Upper lobe of left lung (tissue), 6 donors: Measurements from ENCODE around the gene WASHC3. TPM values are rescaled to one million over a fixed set of nuclear protein-coding genes. Genes with fewer than 3 reads are reported as not detected.
A peak's percentile ranks its signal among the peaks of the same experiment; 100 is the strongest.

Experiments used
- ATAC-seq, 2 donors: fragments of 200-7000 bp; cut with Tn5 transposase; one replicate each; pipeline ENCODE4 v1.9.1; 2022; ENCODE audit warnings: mild to moderate bottlenecking in 2 of 2, moderate library complexity in 2 of 2; ENCODE audit not compliant: low FRiP score in 2 of 2
- DNase-seq, 2 donors: peaks; one replicate each; pipeline ENCODE4 v3.0.0-alpha.2; 2019 to 2020
- H3K27ac ChIP-seq, 4 donors: fragments of 200-600 bp; sonication (generic); one replicate each; pipeline ENCODE4 v1.5.1; 2016 to 2019
- H3K27me3 ChIP-seq, 4 donors: fragments of 200-600 bp; sonication (generic); one replicate each; pipeline ENCODE4 v1.5.1; 2017 to 2019
- H3K36me3 ChIP-seq, 4 donors: fragments of 200-600 bp; sonication (generic); one replicate each; pipeline ENCODE4 v1.5.1; 2016 to 2019
- H3K4me1 ChIP-seq, 4 donors: fragments of 200-600 bp; sonication (generic); one replicate each; pipeline ENCODE4 v1.5.1; 2018 to 2019
- H3K4me3 ChIP-seq, 4 donors: fragments of 200-600 bp; sonication (generic); one replicate each; pipeline ENCODE4 v1.5.1; 2017 to 2019; ENCODE audit warnings: mild to moderate bottlenecking in 2 of 4, moderate library complexity in 1 of 4
- H3K9me3 ChIP-seq, 4 donors: fragments of 200-600 bp; sonication (generic); one replicate each; pipeline ENCODE4 v1.5.1; 2018 to 2019
- EP300 ChIP-seq, 4 donors: sonication (generic); formaldehyde crosslinking; IDR thresholded peaks; one replicate each; pipeline ENCODE4 v1.5.1; 2017; ENCODE audit warnings: antibody characterized with exemption in 4 of 4, control low read depth in 2 of 4
- POLR2A ChIP-seq, 4 donors: fragments of 450-650 bp; IDR thresholded peaks; one replicate each; pipeline ENCODE4 v1.5.1; 2016 to 2017; ENCODE audit warnings: antibody characterized with exemption in 4 of 4, mild to moderate bottlenecking in 2 of 4
- POLR2AphosphoS5 ChIP-seq, 2 donors: sonication (generic); formaldehyde crosslinking; IDR thresholded peaks; one replicate each; pipeline ENCODE4 v1.5.1; 2017; ENCODE audit warnings: antibody characterized with exemption in 2 of 2
- WGBS, 2 donors: methylation state at CpG; one replicate each; pipeline ENCODE4 v1.1.5; 2017 to 2018; 5-methylcytosine and 5-hydroxymethylcytosine counted together
- total RNA-seq, 6 donors: library from RNA; depleted of rRNA in 4 of 6; stranded (reverse); fragments of >200 nt in 4 of 6; gene quantifications; one replicate each; pipeline versions ENCODE4 v1.1.0 to v1.2.1, GENCODE V29; 2016 to 2021
- TF ChIP-seq, protein P1 (sequence below), 6 experiments: fragments of 450-650 bp in 4 of 6; fragments of 200-600 bp in 2 of 6; sonication (generic) in 2 of 6; IDR thresholded peaks; one replicate each; pipeline ENCODE4 v1.5.1; 2016 to 2019; ENCODE audit warnings: antibody characterized with exemption in 6 of 6
- donor health status: DM: no; HTN: no; CAD: no; lungs with moderate emphysema.
- donor health status: DM: no; HTN: yes; CAD: no; lungs with severe emphysema.

Gene WASHC3
- total RNA-seq, 6 donors from 2014 or later, result 20.5 to 114 (median 46.5) TPM

DNA sequence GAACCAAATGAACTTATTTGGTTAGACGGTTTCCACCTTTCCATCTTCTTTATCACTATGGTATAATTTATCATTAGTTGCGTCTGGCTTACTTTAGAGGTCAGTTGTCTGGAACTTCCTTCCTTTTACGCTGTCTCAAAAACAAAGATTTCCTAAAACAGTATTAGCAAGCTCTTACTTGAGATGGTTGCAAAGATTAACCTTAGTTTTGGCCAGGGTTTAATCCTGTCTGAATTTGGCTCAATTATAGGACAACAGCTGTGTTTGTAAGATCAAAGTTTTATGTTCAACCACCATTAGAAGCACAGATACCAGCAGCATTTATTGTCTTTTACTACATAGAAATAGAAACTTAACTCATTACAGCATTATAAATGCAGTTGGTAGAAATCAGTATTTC, 7.9 kb upstream of the WASHC3 start:
- no peaks in the 10 kb centered on the region for H3K4me1 ChIP-seq
- TF ChIP-seq EP300 (IDR thresholded peaks at IDR 0.05) (no peak), POLR2AphosphoS5 (IDR thresholded peaks at IDR 0.05) (no peak), POLR2A (IDR thresholded peaks at IDR 0.05) (no peak)
- TF ChIP-seq, protein P1, sequence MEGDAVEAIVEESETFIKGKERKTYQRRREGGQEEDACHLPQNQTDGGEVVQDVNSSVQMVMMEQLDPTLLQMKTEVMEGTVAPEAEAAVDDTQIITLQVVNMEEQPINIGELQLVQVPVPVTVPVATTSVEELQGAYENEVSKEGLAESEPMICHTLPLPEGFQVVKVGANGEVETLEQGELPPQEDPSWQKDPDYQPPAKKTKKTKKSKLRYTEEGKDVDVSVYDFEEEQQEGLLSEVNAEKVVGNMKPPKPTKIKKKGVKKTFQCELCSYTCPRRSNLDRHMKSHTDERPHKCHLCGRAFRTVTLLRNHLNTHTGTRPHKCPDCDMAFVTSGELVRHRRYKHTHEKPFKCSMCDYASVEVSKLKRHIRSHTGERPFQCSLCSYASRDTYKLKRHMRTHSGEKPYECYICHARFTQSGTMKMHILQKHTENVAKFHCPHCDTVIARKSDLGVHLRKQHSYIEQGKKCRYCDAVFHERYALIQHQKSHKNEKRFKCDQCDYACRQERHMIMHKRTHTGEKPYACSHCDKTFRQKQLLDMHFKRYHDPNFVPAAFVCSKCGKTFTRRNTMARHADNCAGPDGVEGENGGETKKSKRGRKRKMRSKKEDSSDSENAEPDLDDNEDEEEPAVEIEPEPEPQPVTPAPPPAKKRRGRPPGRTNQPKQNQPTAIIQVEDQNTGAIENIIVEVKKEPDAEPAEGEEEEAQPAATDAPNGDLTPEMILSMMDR (IDR thresholded peaks at IDR 0.05), result no peak
- ATAC-seq (no peak), DNase-seq (no peak)
- no peak overlapping the region for H3K4me3 ChIP-seq
- H3K36me3 ChIP-seq, result peaks cover 0 to 14% (median 1%) of the 10 kb centered on the region in 4 donors
- no peak overlapping the region for H3K27ac ChIP-seq
- no peaks in the 10 kb centered on the region for H3K9me3 ChIP-seq
- 40 to 61% methylated on average over 3 of the region's 3 CpGs for WGBS, 2 donors
- no peaks in the 10 kb centered on the region for H3K27me3 ChIP-seq

DNA sequence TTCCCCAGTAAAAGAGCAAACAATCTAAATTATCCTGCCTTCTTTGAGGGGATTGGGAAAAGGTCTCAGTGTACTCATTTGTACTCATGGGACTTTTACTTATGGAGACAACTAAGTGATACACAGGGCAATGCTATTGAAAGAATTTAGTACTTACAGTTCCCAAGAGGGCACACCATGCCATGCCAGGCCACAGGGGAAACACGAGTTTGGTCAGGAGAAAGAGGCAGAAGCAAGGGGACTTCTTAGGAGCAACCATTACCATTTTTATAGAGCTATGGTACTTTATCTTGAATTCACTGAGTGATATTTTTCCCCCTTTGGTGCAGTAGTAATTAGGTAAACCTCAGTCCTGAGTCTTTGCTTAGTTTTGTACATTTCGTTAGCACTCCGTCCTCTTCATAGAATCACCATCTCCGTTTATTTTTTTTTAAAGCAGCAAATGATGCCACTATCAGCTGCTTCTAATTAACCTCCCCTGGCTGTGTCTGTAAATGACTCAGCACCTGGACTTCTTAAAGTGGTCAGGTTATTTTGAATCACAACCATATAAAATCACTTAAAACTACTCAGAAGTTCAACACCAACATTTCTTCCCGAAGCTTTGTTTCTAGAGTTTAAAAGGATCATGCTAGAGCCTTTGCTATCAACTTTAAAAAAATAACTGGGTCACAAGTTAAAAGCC, 5.9 kb upstream of the WASHC3 start:
- Histone ChIP-seq H3K4me3 (no peak overlapping the region), H3K4me1 (no peaks in the 10 kb centered on the region), H3K27ac (no peak overlapping the region), H3K9me3 (no peaks in the 10 kb centered on the region), H3K27me3 (no peaks in the 10 kb centered on the region), H3K36me3 (no peaks in the 10 kb centered on the region)
- TF ChIP-seq POLR2A (IDR thresholded peaks at IDR 0.05), result no peak
- TF ChIP-seq, protein P1 (IDR thresholded peaks at IDR 0.05), result no peak
- no peak for TF ChIP-seq EP300 (IDR thresholded peaks at IDR 0.05)
- TF ChIP-seq POLR2AphosphoS5 (IDR thresholded peaks at IDR 0.05), result no peak
- WGBS, 2 donors, result 80 to 89% methylated on average over 5 of the region's 5 CpGs
- DNase-seq, result no peak
- ATAC-seq, result peak in 1 of 2 donors; percentile 29

DNA sequence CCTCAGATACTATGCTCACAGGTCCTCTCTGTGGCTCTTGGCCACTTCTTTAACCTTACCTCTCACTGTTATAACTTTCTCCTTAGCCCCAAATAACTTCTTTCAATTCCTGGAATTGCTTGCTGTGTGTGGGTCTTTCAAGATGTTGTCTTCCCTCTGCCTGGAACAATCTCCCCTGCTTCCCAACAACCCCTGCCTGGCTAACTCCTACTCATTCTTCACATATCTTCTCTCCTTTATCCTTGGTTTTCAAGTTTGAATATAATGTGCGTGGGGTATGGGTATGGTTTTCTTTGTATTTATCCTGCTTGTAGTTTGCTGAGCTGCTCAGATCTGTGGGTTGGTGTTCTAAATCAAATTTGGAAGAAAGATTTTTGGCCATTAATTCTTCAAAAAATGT, 2.7 kb upstream of the WASHC3 start:
- WGBS, 2 donors, result 92 to 100% methylated on average over 1 of the region's 1 CpG
- Histone ChIP-seq H3K4me3 (no peak overlapping the region), H3K27ac (no peak overlapping the region), H3K4me1 (peaks cover 0 to 13% (median 2%) of the 10 kb centered on the region in 4 donors), H3K36me3 (no peaks in the 10 kb centered on the region), H3K9me3 (no peaks in the 10 kb centered on the region), H3K27me3 (no peaks in the 10 kb centered on the region)
- no peak for DNase-seq
- no peak for ATAC-seq
- TF ChIP-seq, protein P1 (IDR thresholded peaks at IDR 0.05), result no peak
- TF ChIP-seq POLR2AphosphoS5 (IDR thresholded peaks at IDR 0.05) (no peak), POLR2A (IDR thresholded peaks at IDR 0.05) (no peak), EP300 (IDR thresholded peaks at IDR 0.05) (no peak)

DNA sequence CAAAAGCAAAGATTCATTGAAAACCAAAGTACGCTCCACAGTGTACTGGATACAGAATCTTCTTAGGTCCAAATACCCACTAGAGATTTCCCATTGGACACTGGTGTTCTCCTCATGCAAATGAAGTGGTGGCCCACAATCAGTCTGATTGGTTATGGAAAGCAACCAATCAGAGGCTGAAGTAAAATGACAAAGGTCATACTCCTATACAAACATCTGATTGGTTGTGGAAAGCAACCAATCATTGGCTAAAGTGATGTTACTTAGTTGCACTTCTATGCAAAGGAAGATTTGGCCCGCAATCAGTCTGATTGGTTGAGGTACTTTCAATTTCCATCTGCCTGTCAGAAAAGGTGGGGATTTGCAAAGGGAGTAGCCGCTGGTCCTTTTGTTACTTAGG, 1.3 kb upstream of the WASHC3 start:
- ATAC-seq (no peak), DNase-seq (no peak)
- no peak overlapping the region for H3K4me3 ChIP-seq
- H3K27ac ChIP-seq, result no peak overlapping the region
- peaks cover 0 to 6% (median 1%) of the 10 kb centered on the region in 4 donors for H3K36me3 ChIP-seq
- peaks cover 0 to 13% (median 2%) of the 10 kb centered on the region in 4 donors for H3K4me1 ChIP-seq
- WGBS, 2 donors, result 98 to 100% methylated on average over 3 of the region's 3 CpGs
- H3K27me3 ChIP-seq, result no peaks in the 10 kb centered on the region
- TF ChIP-seq EP300 (IDR thresholded peaks at IDR 0.05), result no peak
- TF ChIP-seq POLR2A (IDR thresholded peaks at IDR 0.05), result no peak
- no peak for TF ChIP-seq POLR2AphosphoS5 (IDR thresholded peaks at IDR 0.05)
- TF ChIP-seq, protein P1 (IDR thresholded peaks at IDR 0.05), result no peak
- no peaks in the 10 kb centered on the region for H3K9me3 ChIP-seq

DNA sequence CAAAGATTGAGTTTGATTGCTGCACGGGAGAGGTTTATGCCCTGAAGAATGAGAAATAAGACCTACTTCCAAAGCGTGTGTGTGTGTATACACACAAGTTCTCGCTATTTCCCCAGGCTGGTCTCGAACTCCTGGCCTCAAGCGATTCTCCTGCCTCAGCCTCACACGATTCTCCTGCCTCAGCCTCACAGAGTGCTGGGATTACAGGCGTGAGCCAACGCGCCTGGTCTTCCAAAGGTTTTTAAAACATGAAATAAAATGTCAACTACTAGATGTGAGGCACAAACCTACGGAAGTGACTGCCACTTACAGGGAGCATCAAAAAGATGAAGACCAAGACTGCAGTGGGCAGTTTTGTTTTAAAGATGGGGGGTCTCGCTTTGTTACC, 622 bp upstream of the WASHC3 start:
- peaks cover 0 to 6% (median 1%) of the 10 kb centered on the region in 4 donors for H3K36me3 ChIP-seq
- no peak for DNase-seq
- ATAC-seq, result no peak
- H3K4me1 ChIP-seq, result peaks cover 0 to 13% (median 2%) of the 10 kb centered on the region in 4 donors
- H3K9me3 ChIP-seq, result no peaks in the 10 kb centered on the region
- peak overlapping the region in 3 of 4 donors; percentile 83 to 95 (median 87) for H3K4me3 ChIP-seq
- H3K27me3 ChIP-seq, result no peaks in the 10 kb centered on the region
- TF ChIP-seq POLR2A (IDR thresholded peaks at IDR 0.05) (no peak), POLR2AphosphoS5 (IDR thresholded peaks at IDR 0.05) (no peak), EP300 (IDR thresholded peaks at IDR 0.05) (no peak)
- TF ChIP-seq, protein P1 (IDR thresholded peaks at IDR 0.05), result no peak
- H3K27ac ChIP-seq, result no peak overlapping the region
- WGBS, 2 donors, result 82 to 85% methylated on average over 11 of the region's 11 CpGs
